Endothelial cell of umbilical vein (primary cell): ENCODE results near the gene NUDT2. TPM values are rescaled to one million over a fixed set of nuclear protein-coding genes. Genes with fewer than 3 reads are reported as not detected.
"Not testable (repeated sequence)": the region's sequence is repeated elsewhere in the genome, so short reads cannot be mapped to it uniquely, and the experiment has no call there.

Experiments
- BruUV-seq: library from RNA; stranded (reverse); fragments of 400-500 nt; replicated peaks from 2 replicates; lab custom pipeline; 2021; lab: Mats Ljungman, UMichigan
- CTCF ChIA-PET: fragments of 300-600, 350-600 bp; sonication (Branson Sonifier 250); formaldehyde crosslinking; loops from one replicate; lab custom pipeline; 2021; ENCODE audit warnings: antibody characterized with exemption, inconsistent platforms; lab: Charles Lee
- POLR2A ChIA-PET: fragments of 300-600, 350-600 bp; sonication (Branson Sonifier 250); formaldehyde crosslinking; loops from one replicate; lab custom pipeline; 2021; ENCODE audit warnings: antibody characterized with exemption, inconsistent platforms; lab: Charles Lee
- DNase-seq: peaks from one replicate; pipeline ENCODE4 v3.0.0-alpha.2; 2011; ENCODE audit warnings: low read depth, low spot score
- FAIRE-seq: peaks from 2 replicates; lab custom pipeline; 2011; peaks lifted over from hg19 to GRCh38; lab: Jason Lieb, UNC
- H2AFZ ChIP-seq: 2 replicates; pipeline ENCODE4 v1.6.0; 2012; ENCODE audit warnings: low read depth, low read length, control low read depth, inconsistent platforms
- H3K27ac ChIP-seq: 2 replicates; pipeline ENCODE4 v1.5.1; 2011; ENCODE audit warnings: low read depth, mild to moderate bottlenecking, control low read depth, low read length, moderate library complexity; ENCODE audit not compliant: insufficient read depth
- H3K27me3 ChIP-seq, 2 experiments: 2 replicates each; pipeline versions ENCODE4 v1.6.0 to v1.6.1; 2011; ENCODE audit warnings: low read length in 2 of 2, mixed read lengths in 1 of 2; ENCODE audit not compliant: control insufficient read depth in 2 of 2, insufficient read depth in 2 of 2
- H3K36me3 ChIP-seq, 2 experiments: 2 replicates in 1 of 2; 3 replicates in 1 of 2; pipeline ENCODE4 v1.5.1; 2011; ENCODE audit warnings: low read length in 2 of 2, mild to moderate bottlenecking in 1 of 2, moderate library complexity in 1 of 2; ENCODE audit not compliant: control insufficient read depth in 2 of 2, insufficient read depth in 2 of 2; ENCODE audit errors: extremely low read depth in 1 of 2
- H3K4me1 ChIP-seq: 3 replicates; pipeline ENCODE4 v1.5.1; 2011; ENCODE audit warnings: mild to moderate bottlenecking, low read length; ENCODE audit not compliant: control insufficient read depth, insufficient read depth; ENCODE audit errors: extremely low read depth
- H3K4me2 ChIP-seq: 2 replicates; pipeline ENCODE4 v1.6.1; 2011; ENCODE audit warnings: low read length, control low read depth, mixed read lengths; ENCODE audit not compliant: insufficient read depth
- H3K4me3 ChIP-seq, 3 experiments: fragments of 200-600 bp in 1 of 3; sonication (generic), shearing (Covaris generic) in 1 of 3; replicated peaks in 1 of 3; 2 replicates each; pipeline ENCODE4 v1.5.1; 2011 to 2016; ENCODE audit warnings: control low read depth in 3 of 3, low read length in 3 of 3, mild to moderate bottlenecking in 2 of 3, inconsistent platforms in 1 of 3, low read depth in 1 of 3, moderate library complexity in 1 of 3; ENCODE audit not compliant: insufficient read depth in 1 of 3
- H3K79me2 ChIP-seq: 2 replicates; pipeline ENCODE4 v1.6.0; 2012; ENCODE audit warnings: low read length, inconsistent platforms; ENCODE audit not compliant: control insufficient read depth, insufficient read depth
- H3K9ac ChIP-seq: replicated peaks from 2 replicates; pipeline ENCODE3; 2011; ENCODE audit warnings: low read length, control low read depth; ENCODE audit not compliant: insufficient read depth; ENCODE audit errors: extremely low read depth
- H3K9me1 ChIP-seq: replicated peaks from 3 replicates; pipeline ENCODE4 v1.6.0; 2011; ENCODE audit warnings: mild to moderate bottlenecking, low read length; ENCODE audit not compliant: control insufficient read depth, insufficient read depth; ENCODE audit errors: extremely low read depth
- H3K9me3 ChIP-seq: replicated peaks from 2 replicates; pipeline ENCODE4 v1.5.1; 2012; ENCODE audit warnings: low read length, inconsistent platforms; ENCODE audit not compliant: control insufficient read depth, insufficient read depth
- H4K20me1 ChIP-seq: replicated peaks from 2 replicates; pipeline ENCODE3; 2011; ENCODE audit warnings: mild to moderate bottlenecking, low read length; ENCODE audit not compliant: control insufficient read depth, insufficient read depth; ENCODE audit errors: extremely low read depth
- EZH2 ChIP-seq: IDR thresholded peaks from 2 replicates; pipeline ENCODE4 v1.6.1; 2012; ENCODE audit warnings: borderline replicate concordance, low read depth, mild to moderate bottlenecking, moderate library complexity, low read length, inconsistent platforms; ENCODE audit not compliant: severe bottlenecking
- FOS ChIP-seq: IDR thresholded peaks from 2 replicates; pipeline ENCODE4 v1.6.1; 2011; ENCODE audit warnings: mild to moderate bottlenecking, low read length, moderate library complexity, borderline replicate concordance; ENCODE audit not compliant: insufficient read depth
- GATA2 ChIP-seq: IDR thresholded peaks from 2 replicates; pipeline ENCODE4 v1.7.0; 2011; ENCODE audit warnings: low read depth, mild to moderate bottlenecking, moderate library complexity, mixed read lengths, low read length; ENCODE audit not compliant: insufficient read length, insufficient read depth
- JUN ChIP-seq: IDR thresholded peaks from 2 replicates; pipeline ENCODE4 v1.6.1; 2011; ENCODE audit warnings: borderline replicate concordance, low read depth; ENCODE audit not compliant: insufficient read length, insufficient read depth
- MYC ChIP-seq: IDR thresholded peaks from one replicate; pipeline ENCODE4 v1.6.1; 2011; ENCODE audit warnings: mild to moderate bottlenecking, low read depth, low read length
- POLR2A ChIP-seq: IDR thresholded peaks from 2 replicates; pipeline ENCODE4 v1.6.1; 2012; ENCODE audit warnings: low read depth, mild to moderate bottlenecking, control low read depth, low read length
- POLR2AphosphoS5 ChIP-seq: IDR thresholded peaks from 2 replicates; pipeline ENCODE4 v1.6.1; 2012; ENCODE audit warnings: low read depth, mild to moderate bottlenecking, control low read depth, low read length, moderate library complexity; ENCODE audit not compliant: insufficient read depth
- dilution Hi-C: fragments of 300-500 bp; cut with MboI; formaldehyde crosslinking; loops from one replicate; pipeline ENCODE4 v1.15.0; 2019; ENCODE audit warnings: low sequenced_read_pairs; ENCODE audit not compliant: extremely low pct_ligation_motif_present
- intact Hi-C: fragments of 100-400 bp; cut with micrococcal nuclease; formaldehyde crosslinking; loops from one replicate; pipeline ENCODE4 v1.10.0; 2022
- polyA plus RNA-seq, 4 experiments: library from polyadenylated mRNA; depleted of rRNA in 3 of 4; stranded (reverse) in 3 of 4; unstranded in 1 of 4; fragments of >200 nt; gene quantifications; 2 replicates each; pipeline versions ENCODE4 v1.2.1 to v1.2.3, GENCODE V29; 2011 to 2012; ENCODE audit warnings: missing spikeins in 1 of 4
- total RNA-seq: library from RNA; stranded (reverse); gene quantifications from 2 replicates; pipeline ENCODE4 v1.2.3, GENCODE V29; 2021
- TF ChIP-seq, protein P1 (sequence below): IDR thresholded peaks from 2 replicates; pipeline ENCODE4 v1.6.1; 2011; ENCODE audit not compliant: insufficient read depth, insufficient read length
- TF ChIP-seq, protein P2 (sequence below), 2 donors: IDR thresholded peaks; 1 replicate in 1 of 2; 2 replicates in 1 of 2; pipeline ENCODE4 v1.5.1; 2011; ENCODE audit warnings: low read length in 2 of 2, mild to moderate bottlenecking in 2 of 2, moderate library complexity in 2 of 2, control low read depth in 1 of 2, inconsistent platforms in 1 of 2, low read depth in 1 of 2; ENCODE audit not compliant: insufficient read depth in 1 of 2; ENCODE audit errors: extremely low read depth in 1 of 2

NUDT2 gene
- total and polyA plus RNA-seq, 2 donors (not counting 3 experiments of a cell fraction or from before 2014, with no cell fraction given): 25.1 to 45.2 TPM

- FAIRE-seq, H3K9me3 ChIP-seq, POLR2A ChIA-PET, H4K20me1 ChIP-seq, H3K27me3 ChIP-seq, DNase-seq, H3K4me3 ChIP-seq, H2AFZ ChIP-seq, intact Hi-C loops, H3K27ac ChIP-seq, H3K4me2 ChIP-seq, H3K4me1 ChIP-seq, H3K79me2 ChIP-seq, H3K9me1 ChIP-seq, dilution Hi-C loops, H3K9ac ChIP-seq, BruUV-seq: not testable (repeated sequence)
- peaks cover 4 to 21% of the 10 kb centered on the region in 2 experiments for H3K36me3 ChIP-seq
- CTCF ChIA-PET: interaction anchor here (0.6 to 1.4 kb wide), 9 partner anchors 8 to 386 kb away, joined by 3 to 8 read pairs (median 3); partner anchors contain the start of gene MYORG
Measured at GRCh38 chr9:34338079-34338478, 8.7 kb downstream of the NUDT2 start.

DNA sequence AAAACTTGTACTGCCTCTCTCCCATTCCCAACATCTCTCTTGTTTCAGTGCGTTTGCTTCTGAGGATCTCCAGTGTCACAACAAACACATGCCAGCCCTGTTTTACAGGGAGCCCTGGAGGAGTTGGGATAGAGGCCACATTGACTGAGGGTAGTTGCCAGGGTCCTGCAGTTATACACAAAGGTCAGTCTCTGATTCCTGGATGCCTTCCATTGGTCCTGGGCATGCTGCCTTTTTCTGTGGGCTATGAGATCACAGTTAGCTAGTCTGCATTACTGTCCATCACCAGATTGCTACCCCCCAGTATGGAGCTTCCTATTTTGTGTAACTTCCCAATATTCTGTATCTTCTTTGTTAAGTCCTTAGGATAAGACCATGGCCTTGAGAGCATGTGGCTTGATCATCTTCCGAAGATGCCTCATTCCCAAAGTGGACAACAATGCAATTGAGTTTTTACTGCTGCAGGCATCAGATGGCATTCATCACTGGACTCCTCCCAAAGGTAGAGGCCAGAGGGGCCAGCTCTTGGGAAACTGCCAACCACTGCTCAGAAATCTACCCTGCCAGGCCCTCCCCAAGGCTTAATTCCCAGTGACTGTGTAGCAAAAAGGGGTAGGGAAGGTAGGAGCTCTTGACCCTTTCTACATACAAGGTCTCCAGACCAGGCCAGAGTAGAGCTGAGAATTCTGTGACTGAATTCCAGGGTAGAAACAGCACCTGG is 9.5 kb downstream of the NUDT2 start:
- CTCF ChIA-PET: interaction anchor here (0.6 to 1.4 kb wide), 5 partner anchors 8 to 209 kb away, joined by 3 to 7 read pairs (median 3); partner anchors contain the start of gene MYORG
- Histone ChIP-seq H3K27me3 (no peaks in the 10 kb centered on the region), H3K9ac (no peak overlapping the region), H4K20me1 (no peaks in the 10 kb centered on the region), H3K79me2 (peaks cover 2% of the 10 kb centered on the region), H3K27ac (no peak overlapping the region), H3K4me2 (no peak overlapping the region), H3K36me3 (peaks cover 4 to 25% of the 10 kb centered on the region in 2 experiments), H3K4me3 (no peak overlapping the region), H3K9me1 (no peaks in the 10 kb centered on the region), H3K9me3 (no peaks in the 10 kb centered on the region), H2AFZ (no peak overlapping the region), H3K4me1 (no peaks in the 10 kb centered on the region)
- dilution Hi-C loops: no loop called here
- intact Hi-C loops: no loop called here
- POLR2A ChIA-PET: interaction anchor here (0.6 kb wide), 1 partner anchor 460 kb away, joined by 10 read pairs; no protein-coding TSS in a partner anchor
- no peak for DNase-seq
- BruUV-seq: no TSS peak
- FAIRE-seq: no peak
- TF ChIP-seq, protein P1, sequence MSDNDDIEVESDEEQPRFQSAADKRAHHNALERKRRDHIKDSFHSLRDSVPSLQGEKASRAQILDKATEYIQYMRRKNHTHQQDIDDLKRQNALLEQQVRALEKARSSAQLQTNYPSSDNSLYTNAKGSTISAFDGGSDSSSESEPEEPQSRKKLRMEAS: no peak
- TF ChIP-seq, protein P2, sequence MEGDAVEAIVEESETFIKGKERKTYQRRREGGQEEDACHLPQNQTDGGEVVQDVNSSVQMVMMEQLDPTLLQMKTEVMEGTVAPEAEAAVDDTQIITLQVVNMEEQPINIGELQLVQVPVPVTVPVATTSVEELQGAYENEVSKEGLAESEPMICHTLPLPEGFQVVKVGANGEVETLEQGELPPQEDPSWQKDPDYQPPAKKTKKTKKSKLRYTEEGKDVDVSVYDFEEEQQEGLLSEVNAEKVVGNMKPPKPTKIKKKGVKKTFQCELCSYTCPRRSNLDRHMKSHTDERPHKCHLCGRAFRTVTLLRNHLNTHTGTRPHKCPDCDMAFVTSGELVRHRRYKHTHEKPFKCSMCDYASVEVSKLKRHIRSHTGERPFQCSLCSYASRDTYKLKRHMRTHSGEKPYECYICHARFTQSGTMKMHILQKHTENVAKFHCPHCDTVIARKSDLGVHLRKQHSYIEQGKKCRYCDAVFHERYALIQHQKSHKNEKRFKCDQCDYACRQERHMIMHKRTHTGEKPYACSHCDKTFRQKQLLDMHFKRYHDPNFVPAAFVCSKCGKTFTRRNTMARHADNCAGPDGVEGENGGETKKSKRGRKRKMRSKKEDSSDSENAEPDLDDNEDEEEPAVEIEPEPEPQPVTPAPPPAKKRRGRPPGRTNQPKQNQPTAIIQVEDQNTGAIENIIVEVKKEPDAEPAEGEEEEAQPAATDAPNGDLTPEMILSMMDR (IDR thresholded peaks at IDR 0.05; ENCODE audit: extremely low read depth in 1 of 2, insufficient read depth in 1 of 2, low read depth in 1 of 2, low read length in 2 of 2): no peak
- TF ChIP-seq EZH2 (no peak), MYC (no peak), FOS (no peak), GATA2 (no peak), POLR2AphosphoS5 (no peak), POLR2A (no peak), JUN (no peak)
